Measurements from ENCODE around the gene SERPINB6.
"Not testable (repeated sequence)": the region's sequence is repeated elsewhere in the genome, so short reads cannot be mapped to it uniquely, and the experiment has no call there.

The SERPINB6 gene

DNA sequence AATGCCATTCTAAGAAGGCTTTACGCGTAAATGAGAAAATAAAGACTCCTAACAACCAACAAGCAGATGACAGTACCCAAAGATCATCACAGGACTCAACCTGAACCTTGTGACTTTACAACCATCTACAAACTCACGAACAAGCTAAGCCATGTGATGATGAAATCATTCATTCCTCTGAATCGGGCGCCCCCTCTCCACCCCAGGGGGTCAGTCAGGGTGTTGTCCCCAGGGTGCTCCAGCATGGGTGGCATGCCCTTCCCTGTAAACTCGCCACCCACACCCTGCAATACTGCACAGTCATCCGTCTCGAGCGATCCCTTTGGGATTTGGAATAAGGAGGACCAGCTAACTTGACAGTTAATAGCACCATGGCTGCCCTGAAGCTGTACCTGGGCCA lies 12.6 kb downstream of the SERPINB6 start:
- no peak for DNase-seq (ENCODE audit: low read depth)

DNA sequence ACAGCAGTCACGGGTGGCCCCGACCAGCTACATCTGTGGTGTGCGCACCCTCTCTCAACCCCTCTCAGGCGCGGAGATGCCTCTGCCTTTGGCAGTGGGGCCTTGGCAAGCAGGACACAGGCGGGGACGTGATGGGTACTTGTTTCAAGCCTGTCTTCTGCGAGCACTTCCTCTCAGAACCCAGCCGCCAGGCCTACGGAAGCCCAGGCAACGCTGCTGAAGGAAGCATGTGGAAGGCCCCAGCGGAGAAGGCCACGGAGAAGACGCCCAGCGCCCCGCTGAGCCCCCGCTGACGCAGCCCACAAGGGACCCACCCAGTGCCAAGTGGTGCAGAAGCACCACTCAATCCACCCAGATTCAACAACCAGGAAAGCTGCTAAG lies 13.0 kb downstream of the SERPINB6 start:
- DNase-seq (ENCODE audit: low read depth), result no peak

DNA sequence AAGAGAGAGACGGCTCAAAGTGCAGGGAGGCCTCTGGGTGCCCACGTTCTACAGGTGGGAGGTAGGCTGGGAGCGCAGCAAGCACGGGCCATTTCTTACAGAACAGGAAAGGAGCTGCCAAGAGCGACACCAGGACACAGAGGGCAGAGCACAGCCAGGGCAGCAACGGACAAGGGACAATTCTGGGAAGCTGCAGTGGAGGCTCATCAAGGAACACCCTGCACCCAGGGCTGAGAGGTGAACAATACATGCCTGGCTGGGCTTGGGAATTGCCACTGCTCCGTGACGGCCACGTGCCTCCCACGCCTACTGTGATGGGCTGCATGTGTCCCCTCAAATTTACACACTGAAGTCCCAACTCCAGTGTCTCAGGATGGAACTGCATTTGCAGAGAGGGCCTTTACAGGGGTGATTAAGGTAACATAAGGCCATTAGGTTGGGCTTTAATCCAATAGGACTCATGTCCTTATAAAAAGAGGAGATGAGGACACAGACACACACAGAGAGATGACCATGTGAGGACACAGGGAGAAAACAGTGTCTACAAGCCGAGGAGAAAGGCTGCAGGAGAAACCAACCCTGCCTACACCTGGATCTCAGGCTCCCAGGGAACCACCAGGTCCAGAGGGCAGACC lies 13.6 kb downstream of the SERPINB6 start:
- no peak for DNase-seq (ENCODE audit: low read depth)

DNA sequence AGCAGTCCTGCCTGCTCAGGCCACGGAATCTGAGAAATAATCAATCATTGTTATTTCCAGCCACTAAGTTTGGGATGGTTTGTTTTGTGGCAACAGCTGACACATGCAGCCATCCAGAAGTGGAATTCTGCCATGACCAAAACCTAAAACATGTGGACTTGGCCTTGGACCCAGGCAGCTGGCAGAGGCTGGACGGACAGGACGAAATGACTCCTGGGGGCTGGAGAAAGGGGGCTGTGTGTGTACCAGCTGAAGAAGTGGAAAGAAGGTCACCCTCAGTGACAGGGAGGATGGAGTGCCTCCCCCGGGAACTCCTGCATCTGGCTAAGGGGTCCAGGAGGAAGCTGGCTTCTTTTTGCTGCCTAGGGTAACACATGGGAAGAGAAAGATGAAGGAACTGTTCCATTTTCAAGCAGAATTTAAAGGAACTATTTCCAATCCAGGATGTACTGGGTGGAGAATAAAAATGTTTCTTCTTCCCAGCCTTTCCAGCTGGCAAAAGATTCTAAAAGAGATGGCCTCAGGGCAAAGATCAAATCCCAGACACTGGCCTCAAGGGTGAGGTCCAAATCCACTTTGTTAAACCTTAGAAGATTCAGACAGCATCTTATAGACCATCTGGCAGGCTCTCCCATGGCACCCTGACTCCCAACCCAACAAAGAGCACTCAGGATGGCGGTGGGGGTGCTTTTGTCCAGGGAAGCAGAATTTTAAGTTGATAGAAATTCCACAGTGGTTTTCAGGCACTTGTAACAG lies 14.3 kb downstream of the SERPINB6 start:
- no peak for DNase-seq (ENCODE audit: low read depth)

DNA sequence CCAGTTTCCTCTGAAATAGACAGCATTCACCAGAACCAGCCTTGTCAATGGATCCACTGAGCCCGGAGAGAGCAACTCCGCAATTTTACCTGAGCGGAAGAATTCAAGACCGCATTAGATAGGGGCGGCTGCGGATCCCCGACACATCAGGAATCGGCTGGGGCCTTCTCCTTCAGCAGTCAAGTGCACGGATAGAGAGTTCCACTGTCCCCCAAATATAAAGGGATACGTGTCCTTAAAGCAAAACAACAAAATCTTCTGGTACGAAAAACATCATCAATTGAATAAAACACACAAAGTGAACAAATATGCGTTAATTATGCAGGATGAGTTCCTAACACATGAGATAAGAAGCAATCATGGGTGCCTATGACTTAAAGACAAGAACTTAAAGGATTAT lies 18.3 kb downstream of the SERPINB6 start:
- no peak for DNase-seq (ENCODE audit: low read depth)

DNA sequence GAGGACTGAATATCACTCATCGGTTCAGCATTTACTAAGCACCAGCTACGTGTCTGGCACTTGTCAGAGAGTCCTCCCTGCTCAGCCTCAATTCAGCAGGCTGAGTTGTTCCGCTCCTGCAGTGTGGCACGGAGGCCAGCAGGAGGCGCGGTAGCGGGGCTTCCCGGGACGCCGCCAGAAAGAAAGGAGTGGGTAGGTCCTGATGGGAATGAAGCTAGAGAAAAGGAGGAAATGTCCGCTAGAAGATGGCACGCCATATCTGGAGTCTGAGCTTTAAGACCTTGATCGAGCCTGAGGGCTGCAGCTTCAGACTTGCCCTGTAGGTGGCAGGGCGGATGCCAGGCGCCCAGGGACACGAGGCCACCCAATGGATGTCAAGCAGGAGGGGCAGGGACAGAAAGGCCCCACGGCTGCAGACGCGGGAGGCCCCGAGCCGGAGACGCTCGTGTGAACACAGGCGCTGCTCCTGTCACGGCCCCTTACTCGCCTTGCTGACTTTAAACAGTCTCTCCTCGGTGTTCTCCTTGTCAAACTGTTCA lies 18.7 kb downstream of the SERPINB6 start:
- DNase-seq (ENCODE audit: low read depth), result peak; percentile 24

DNA sequence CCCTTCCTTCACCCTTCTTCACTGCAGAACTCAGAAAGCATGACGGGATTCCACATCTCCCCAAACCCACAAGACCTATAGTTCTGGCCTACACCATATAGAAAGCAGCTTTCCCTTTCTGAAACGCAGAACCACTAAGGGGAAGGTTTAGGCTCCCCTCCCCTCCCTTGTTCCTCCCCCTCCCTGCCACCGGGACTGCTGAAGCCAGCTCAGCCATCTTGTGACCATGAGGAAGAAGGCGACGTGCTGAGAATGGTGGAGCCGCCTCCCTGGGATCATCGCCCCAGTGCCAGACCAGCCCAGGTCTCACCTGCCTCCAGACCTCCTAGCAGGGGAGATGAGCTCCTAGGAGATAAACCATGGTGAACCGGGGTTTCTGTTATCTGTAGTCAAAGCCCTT lies 19.6 kb downstream of the SERPINB6 start:
- no peak for DNase-seq (ENCODE audit: low read depth)

DNA sequence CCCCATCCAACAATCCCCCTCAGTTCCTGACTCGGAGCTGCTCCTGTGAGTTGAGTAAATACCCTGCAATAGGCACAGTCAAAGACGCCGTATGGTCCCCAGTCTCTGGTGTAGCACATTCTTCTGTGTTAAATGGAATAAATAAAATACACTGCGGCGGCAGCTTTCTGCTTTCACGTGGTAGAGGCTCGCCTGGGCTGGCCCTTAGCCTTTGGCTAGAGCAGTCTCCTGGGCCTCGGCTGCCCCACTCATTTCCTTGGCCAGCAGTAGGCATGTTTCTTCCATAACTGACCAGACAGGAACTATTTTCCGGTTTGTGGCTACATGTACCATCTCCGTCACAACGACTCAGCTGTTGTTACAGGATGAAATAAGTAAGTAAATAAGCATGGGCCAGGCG lies 20.7 kb downstream of the SERPINB6 start:
- DNase-seq (ENCODE audit: low read depth), result no peak

DNA sequence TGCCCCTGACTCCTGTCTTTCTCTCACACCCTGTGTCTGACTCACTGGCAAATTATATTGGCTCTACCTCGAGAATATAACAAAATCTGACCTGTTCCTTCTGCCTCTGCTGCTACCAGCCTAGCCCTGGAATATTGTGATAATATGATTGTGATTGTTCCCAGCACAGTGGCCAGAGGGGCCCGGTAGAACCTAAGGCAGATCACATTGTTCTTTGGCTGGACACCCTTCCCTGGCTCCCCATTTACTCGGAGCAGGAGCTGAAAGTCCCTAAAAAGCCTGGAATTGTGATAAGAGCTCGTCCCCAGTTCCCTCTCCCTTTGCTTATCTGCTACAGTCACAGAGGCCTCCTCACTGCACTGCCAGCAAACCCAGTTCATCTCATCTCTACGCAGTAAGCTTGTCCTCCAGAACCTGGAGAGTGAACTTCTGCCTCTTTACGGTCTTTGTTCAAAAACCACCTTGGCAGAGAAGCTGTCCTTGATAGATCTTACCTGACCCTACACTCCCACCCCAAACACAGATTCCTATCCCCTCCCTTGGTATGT lies 21.8 kb downstream of the SERPINB6 start:
- DNase-seq (ENCODE audit: low read depth), result no peak

DNA sequence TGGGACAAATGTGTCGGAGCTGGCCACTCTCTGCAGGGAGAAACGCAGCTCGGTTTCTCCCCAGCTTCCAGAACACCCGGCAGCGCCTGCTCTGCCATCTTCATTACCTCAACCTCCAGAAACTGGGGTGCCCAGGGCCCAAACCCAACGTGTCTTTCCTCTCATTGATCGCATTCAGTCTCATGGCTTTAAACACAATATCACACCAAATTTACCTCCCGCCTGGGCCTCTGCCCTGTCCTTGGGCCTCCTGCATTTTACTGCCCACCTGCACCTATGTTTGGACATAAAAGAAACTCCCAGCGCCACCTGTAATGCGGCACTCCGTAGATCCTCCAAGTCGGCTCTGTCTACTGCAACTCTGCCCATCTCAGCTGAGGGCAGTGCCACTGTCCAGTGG lies 22.2 kb downstream of the SERPINB6 start:
- DNase-seq (ENCODE audit: low read depth), result no peak

DNA sequence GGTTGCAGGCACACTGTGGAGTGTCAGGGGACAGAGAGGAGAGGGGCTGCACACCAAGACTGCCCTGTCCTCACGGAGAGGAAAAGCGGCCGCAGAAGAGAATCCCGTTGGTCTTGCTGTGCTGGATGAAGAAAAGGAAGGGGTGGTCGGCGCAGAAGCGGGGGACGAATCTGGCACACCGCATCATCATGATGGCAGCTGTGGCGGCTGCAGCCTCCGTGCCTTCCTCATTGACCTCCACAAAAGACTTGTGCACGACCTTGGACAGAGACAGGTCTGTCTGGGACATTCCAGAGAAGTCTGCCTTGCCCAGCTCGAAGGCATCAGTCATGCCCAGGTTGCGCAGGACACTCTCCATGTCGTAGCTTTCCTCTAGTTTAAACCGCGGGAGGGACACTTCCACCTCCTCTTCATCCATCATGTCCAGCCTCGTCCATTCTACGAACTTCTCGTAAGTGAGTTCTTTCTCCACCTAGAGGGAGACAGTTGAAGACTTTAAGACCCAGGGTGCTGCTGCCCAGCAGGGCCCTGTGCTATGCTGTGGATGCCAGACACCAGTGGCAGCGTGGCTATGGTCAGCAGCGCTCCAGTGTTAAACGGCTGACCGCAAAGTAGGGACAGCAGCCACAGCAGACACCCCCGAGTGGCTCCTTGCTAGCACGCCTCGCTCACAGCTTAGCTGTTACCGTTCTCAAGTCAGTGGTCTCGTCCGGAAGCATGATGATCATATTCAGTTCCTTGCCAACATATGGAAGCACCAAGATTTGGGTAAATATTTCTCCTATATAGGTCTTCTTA lies 22.9 kb downstream of the SERPINB6 start:
- DNase-seq (ENCODE audit: low read depth), result no peak

DNA sequence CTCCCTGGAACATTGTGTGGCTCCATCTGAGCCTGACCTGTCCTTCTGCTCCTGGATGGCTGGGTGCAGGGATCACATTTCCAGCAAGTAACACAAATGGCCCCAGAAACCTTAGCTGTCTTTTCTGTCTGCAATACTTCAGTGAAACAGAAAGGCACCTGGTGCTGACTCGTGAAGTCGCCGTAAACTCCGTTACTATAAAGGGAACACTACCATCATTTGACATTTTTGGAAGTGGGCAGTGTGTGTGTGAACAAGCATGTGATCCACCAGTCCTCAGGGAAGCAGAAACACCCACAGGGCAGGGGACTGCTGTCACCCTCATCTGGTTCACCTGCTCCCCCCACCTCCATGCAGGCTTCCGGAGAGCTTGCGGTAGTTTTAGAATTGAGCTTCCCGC lies 23.9 kb downstream of the SERPINB6 start:
- no peak for DNase-seq (ENCODE audit: low read depth)

DNA sequence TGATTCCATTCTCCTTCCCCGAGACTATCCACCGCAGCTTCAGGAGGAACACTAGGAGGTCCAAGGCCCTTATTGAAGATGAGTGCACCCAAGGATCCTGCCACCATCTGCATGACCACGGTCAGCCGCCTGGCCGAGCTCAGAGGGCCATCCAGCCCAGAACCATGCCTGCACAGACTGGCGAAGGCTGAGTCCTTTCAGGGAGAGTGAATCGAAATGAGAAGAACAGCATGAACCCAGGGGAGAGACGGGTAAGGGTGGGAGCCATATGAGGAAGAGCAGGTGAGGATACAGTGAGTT lies 26.3 kb downstream of the SERPINB6 start:
- DNase-seq (ENCODE audit: low read depth), result no peak

DNA sequence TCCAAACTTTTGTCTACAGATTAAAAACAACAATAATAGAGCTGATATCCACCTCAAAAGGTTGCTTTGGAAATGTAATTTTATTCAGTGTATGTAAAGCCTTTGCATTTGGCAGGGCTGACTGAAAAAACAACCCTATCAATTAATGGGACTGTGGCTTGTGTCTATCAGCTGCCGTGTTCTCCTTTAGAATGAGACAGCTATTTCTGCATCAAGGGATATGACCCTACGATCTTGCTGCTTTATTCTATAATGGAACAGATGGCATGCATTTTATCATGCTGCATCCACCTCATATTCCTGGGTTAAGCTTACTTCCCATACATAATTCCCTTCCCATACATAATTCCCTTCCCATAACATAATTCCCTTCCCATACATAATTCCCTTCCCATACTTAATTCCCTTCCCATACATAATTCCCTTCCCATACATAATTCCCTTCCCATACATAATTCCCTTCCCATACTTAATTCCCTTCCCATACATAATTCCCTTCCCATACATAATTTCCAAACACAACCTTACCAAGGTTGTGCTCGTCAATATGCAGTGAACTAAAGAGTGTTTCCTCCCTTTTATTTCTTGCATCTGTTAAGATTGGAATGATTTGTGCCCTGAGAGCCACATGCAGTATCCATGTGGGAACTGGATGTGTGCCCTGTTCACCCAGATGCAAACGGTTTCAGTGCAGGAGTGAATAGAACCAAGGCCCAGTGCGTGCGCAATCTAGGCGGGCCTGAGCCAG lies 26.8 kb downstream of the SERPINB6 start:
- DNase-seq (ENCODE audit: low read depth), result no peak

DNA sequence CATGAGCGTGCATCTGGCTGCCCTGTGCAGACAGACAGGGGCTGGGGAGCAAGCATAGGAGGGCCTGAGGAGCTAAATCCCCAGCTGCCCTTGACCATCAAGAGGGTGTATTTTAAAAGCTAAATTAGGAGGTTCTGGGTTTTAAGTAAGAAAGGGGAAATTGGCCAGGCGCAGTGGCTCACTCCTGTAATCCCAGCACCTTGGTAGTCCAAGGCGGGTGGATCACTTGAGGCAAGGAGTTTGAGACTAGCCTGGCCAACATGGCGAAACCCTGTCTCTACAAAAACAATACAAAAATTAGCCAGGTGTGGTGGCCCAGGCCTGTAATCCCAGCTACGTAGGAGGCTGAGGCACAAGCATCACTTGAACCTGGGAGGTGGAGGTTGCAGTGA lies 27.8 kb downstream of the SERPINB6 start:
- no peak for DNase-seq (ENCODE audit: low read depth)

DNA sequence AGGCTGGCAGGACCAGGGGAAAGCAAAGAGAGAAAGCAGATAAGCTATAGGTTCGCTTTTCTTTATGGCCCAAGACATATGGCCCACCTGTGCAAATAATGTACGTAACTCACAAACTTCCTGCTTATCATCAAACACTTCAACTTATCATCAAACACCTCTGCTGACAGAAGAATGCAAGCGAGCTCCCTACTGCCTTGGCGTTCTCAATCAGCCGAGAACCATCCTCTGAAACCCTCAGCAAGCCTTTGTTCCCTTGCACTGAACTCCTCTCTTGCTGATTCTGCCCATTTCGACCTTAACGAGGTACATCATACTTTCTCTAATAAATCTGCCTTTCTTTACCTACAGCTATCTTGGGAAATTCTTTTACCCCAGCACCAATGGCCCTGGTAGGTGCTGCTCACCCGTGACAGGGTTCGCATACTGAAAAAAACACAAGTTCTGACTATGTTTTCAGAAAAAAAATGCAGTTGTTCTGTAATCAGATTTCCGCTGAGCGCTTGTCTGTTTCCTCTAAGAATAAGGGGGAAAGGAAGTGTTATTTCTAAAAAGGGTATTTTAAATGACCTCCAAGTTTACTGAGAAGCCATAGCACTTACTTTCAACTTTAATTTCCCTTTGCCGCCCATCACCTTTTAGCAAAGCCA lies 28.3 kb downstream of the SERPINB6 start:
- no peak for DNase-seq (ENCODE audit: low read depth)

DNA sequence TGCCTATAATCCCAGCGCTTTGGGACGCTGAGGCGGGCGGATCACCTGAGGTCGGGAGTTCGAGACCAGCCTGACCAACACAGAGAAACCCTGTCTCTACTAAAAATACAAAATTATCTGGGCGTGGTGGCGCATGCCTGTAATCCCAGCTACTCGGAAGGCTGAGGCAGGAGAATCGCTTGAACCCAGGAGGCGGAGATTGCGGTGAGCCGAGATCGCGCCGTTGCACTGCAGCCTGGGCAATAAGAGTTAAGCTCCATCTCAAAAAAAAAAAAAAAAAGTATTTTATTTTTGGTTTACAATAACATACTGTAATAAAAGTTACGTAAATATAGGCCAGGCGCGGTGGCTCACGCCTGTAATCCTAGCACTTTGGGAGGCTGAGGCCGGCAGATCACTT lies 29.3 kb downstream of the SERPINB6 start:
- not testable (repeated sequence) for DNase-seq (ENCODE audit: low read depth)

DNA sequence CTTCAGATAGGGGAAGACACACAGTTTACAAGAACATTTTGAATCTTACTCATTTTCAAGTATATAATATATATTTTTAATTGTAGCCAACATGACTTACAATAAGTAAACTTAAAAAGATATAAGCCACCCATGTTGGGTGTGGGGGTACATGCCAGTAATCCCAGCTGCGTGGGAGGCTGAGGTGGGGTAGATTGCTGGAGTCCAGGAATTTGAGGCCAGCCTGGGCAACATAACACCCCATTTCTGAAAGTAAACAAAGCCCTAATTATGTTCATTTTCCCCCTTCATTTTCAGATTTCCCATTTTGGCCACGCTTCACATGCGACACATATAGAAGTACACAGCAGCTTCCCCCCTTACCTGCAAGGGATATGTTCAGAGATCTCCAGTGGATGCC lies 30.5 kb downstream of the SERPINB6 start:
- no peak for DNase-seq (ENCODE audit: low read depth)

DNA sequence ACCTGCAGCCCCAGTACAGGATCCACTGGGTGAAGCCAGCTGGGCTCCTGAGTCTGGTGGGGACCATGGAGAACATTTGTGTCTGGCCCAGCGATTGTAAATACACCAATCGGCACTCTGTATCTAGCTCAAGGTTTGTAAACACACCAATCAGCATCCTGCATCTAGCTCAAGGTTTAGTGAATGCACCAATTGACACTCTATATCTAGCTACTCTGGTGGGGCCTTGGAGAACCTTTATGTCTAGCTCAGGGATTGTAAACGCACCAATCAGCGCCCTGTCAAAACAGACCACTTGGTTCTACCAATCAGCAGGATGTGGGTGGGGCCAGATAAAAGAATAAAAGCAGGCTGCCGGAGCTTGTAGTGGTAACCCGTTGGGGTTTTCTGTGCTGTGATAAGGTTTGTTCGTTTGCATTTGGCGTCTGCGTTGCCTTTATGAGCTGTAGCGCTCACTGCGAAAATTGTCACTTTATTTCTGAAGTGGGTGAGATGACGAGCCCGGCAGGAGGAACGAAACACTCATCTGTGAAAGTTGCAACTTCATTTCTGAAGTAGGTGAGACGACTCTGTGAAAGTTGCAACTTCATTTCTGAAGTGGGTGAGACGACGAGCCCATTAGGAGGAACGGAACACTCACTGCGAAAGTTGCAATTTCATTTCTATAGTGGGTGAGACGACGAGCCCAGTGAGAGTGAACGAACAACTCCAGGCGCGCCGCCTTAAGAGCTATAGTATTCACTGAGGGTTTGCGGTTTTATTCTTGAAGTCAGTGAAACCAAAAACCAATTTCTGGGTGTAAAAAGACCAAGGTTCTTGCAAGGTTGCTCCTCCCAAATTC lies 31.1 kb downstream of the SERPINB6 start:
- DNase-seq (ENCODE audit: low read depth), result peak; percentile 35

DNA sequence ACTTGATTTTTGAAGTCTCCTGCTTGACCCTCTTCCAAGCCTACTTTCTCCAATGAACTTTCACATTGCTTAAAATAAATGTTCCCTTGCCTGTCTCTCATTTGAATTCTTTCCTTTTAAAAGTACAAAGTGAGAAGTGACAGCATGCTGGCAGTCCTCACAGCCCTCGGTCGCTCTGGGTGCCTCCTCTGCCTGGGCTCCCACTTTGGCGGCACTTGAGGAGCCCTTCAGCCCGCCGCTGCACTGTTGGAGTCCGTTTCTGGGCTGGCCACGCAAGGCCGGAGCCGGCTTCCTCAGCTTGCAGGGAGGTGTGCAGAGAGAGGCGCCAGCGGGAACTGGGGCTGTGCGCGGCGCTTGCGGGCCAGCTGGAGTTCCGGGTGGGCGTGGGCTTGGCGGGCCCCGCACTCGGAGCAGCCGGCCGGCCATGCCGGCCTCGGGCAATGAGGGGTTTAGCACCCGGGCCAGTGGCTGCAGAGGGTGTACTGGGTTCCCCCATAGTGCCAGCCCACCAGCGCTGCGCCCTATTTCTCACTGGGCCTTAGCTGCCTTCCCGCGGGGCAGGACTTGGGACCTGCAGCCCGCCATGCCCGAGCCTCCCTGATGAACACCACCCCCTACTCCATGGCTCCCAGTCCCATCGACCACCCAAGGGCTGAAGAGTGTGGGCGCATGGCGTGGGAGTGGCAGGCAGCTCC lies 31.9 kb downstream of the SERPINB6 start:
- DNase-seq (ENCODE audit: low read depth), result no peak

Data from stimulated activated CD8-positive, alpha-beta memory T cell treated with anti-CD3 and anti-CD28 coated beads, Interleukin-15, amount 100 ng/mL, for 1 hour (primary cell).